HCT116 (cell line): Measurements from ENCODE around the gene POP7. TPM values are rescaled to one million over a fixed set of nuclear protein-coding genes. Genes with fewer than 3 reads are reported as not detected.

Experiments used
- ATAC-seq: fragments of 200-7000 bp; cut with Tn5 transposase; 2 replicates; pipeline ENCODE4 v1.9.1; 2020; ENCODE audit warnings: mild to moderate bottlenecking, moderate library complexity
- BruUV-seq: library from RNA; stranded (reverse); fragments of 400-500 nt; replicated peaks from 2 replicates; lab custom pipeline; 2021; lab: Mats Ljungman, UMichigan
- CTCF ChIA-PET: fragments of 300-600 bp; sonication (Branson Sonifier 250); formaldehyde crosslinking; loops from one replicate; lab custom pipeline; 2021; ENCODE audit warnings: antibody characterized with exemption; lab: Charles Lee
- POLR2A ChIA-PET: fragments of 300-600, 350-600 bp; sonication (Branson Sonifier 250); formaldehyde crosslinking; loops from one replicate; lab custom pipeline; 2021; ENCODE audit warnings: antibody characterized with exemption; lab: Charles Lee
- RAD21 ChIA-PET, 2 experiments: fragments of 300-600 bp; sonication (Branson Sonifier 250); formaldehyde crosslinking; loops; one replicate each; lab custom pipeline; 2023; ENCODE audit warnings: low total read pairs in 2 of 2; ENCODE audit not compliant: uncharacterized antibody in 2 of 2, unreplicated experiment in 2 of 2, low non-redundant PET in 1 of 2; lab: Charles Lee
- DNase-seq: peaks from one replicate; pipeline ENCODE4 v3.0.0-alpha.2; 2010; ENCODE audit warnings: low read depth, low spot score
- H2AFZ ChIP-seq: fragments of 200-600 bp; shearing (Covaris generic), sonication (generic); 2 replicates; pipeline ENCODE4 v1.6.1; 2017; ENCODE audit warnings: low read depth, mixed run types, mixed read lengths, antibody characterized with exemption, low read length; ENCODE audit not compliant: poor library complexity, severe bottlenecking
- H3K27ac ChIP-seq: 2 replicates; pipeline ENCODE4 v1.5.1; 2012; ENCODE audit warnings: low read depth, low read length
- H3K27me3 ChIP-seq: fragments of 200-600 bp; sonication (generic); 2 replicates; pipeline ENCODE4 v1.6.1; 2016; ENCODE audit warnings: mixed run types, low read length, mixed read lengths; ENCODE audit not compliant: insufficient read depth
- H3K36me3 ChIP-seq, 2 experiments: fragments of 200-500 bp in 1 of 2; fragments of 200-600 bp in 1 of 2; sonication (Bioruptor generic) in 1 of 2; sonication (generic) in 1 of 2; 2 replicates each; pipeline versions ENCODE4 v1.5.1 to v1.6.1; 2014 to 2016; ENCODE audit warnings: low read length in 2 of 2, inconsistent platforms in 1 of 2, mixed read lengths in 1 of 2, mixed run types in 1 of 2; ENCODE audit not compliant: insufficient read depth in 2 of 2, control insufficient read depth in 1 of 2
- H3K4me1 ChIP-seq, 2 experiments: fragments of 200-600 bp in 1 of 2; sonication (generic) in 1 of 2; 2 replicates each; pipeline versions ENCODE4 v1.5.1 to v1.6.1; 2012 to 2017; ENCODE audit warnings: low read length in 2 of 2, inconsistent platforms in 1 of 2, mild to moderate bottlenecking in 1 of 2, mixed read lengths in 1 of 2, mixed run types in 1 of 2, moderate library complexity in 1 of 2; ENCODE audit not compliant: insufficient read depth in 2 of 2, control insufficient read depth in 1 of 2
- H3K4me2 ChIP-seq: fragments of 200-600 bp; sonication (generic); 2 replicates; pipeline ENCODE4 v1.6.1; 2017; ENCODE audit warnings: mixed run types, low read length, mixed read lengths
- H3K4me3 ChIP-seq, 2 experiments: fragments of 200-600 bp in 1 of 2; sonication (generic) in 1 of 2; replicated peaks in 1 of 2; 2 replicates each; pipeline ENCODE4 v1.5.1; 2011 to 2016; ENCODE audit warnings: low read length in 2 of 2, control low read depth in 1 of 2, low read depth in 1 of 2, mild to moderate bottlenecking in 1 of 2, mixed read lengths in 1 of 2, mixed run types in 1 of 2
- H3K79me2 ChIP-seq: fragments of 200-600 bp; sonication (generic); 2 replicates; pipeline ENCODE4 v1.6.1; 2017; ENCODE audit warnings: mild to moderate bottlenecking, mixed run types, low read length, moderate library complexity, mixed read lengths; ENCODE audit not compliant: insufficient read depth
- H3K9ac ChIP-seq: fragments of 200-600 bp; sonication (generic); 2 replicates; pipeline ENCODE4 v1.6.1; 2016; ENCODE audit warnings: low read length, mixed read lengths
- H3K9me2 ChIP-seq: fragments of 200-600 bp; sonication (generic), shearing (Covaris generic); 2 replicates; pipeline ENCODE4 v1.6.1; 2017; ENCODE audit warnings: mixed run types, mild to moderate bottlenecking, moderate library complexity; ENCODE audit not compliant: insufficient read depth
- H3K9me3 ChIP-seq, 2 experiments: fragments of 200-500 bp in 1 of 2; fragments of 200-600 bp in 1 of 2; sonication (Bioruptor generic) in 1 of 2; sonication (generic) in 1 of 2; 2 replicates each; pipeline ENCODE4 v1.6.1; 2014 to 2017; ENCODE audit warnings: low read length in 2 of 2, mixed read lengths in 2 of 2, inconsistent platforms in 1 of 2, low read depth in 1 of 2, mild to moderate bottlenecking in 1 of 2, mixed run types in 1 of 2, moderate library complexity in 1 of 2; ENCODE audit not compliant: control insufficient read depth in 1 of 2, insufficient read depth in 1 of 2
- H4K20me1 ChIP-seq: fragments of 200-600 bp; sonication (generic), shearing (Covaris generic); 2 replicates; pipeline ENCODE4 v1.6.1; 2017; ENCODE audit warnings: mixed run types, mild to moderate bottlenecking, moderate library complexity; ENCODE audit not compliant: insufficient read depth
- ATF3 ChIP-seq: IDR thresholded peaks from 2 replicates; pipeline ENCODE4 v1.6.1; 2012
- CBX3 ChIP-seq: IDR thresholded peaks from 2 replicates; pipeline ENCODE4 v1.6.1; 2012; ENCODE audit warnings: low read depth
- CTCF ChIP-seq, 3 experiments: fragments of 200-600 bp in 1 of 3; sonication (generic) in 1 of 3; IDR thresholded peaks in 2 of 3; conservative IDR thresholded peaks in 1 of 3; 2 replicates each; pipeline ENCODE4 v1.5.1; 2012 to 2017; ENCODE audit warnings: low read depth in 2 of 3, low read length in 2 of 3, antibody characterized with exemption in 1 of 3, borderline replicate concordance in 1 of 3, control low read depth in 1 of 3, mild to moderate bottlenecking in 1 of 3, mixed read lengths in 1 of 3, mixed run types in 1 of 3, moderate library complexity in 1 of 3; ENCODE audit not compliant: insufficient read depth in 1 of 3
- ELF1 ChIP-seq: IDR thresholded peaks from 2 replicates; pipeline ENCODE4 v1.6.1; 2012; ENCODE audit warnings: low read depth, borderline replicate concordance
- FOSL1 ChIP-seq: IDR thresholded peaks from 2 replicates; pipeline ENCODE4 v1.6.1; 2012; ENCODE audit warnings: low read depth
- MAX ChIP-seq: IDR thresholded peaks from 2 replicates; pipeline ENCODE4 v1.6.1; 2012
- RAD21 ChIP-seq: IDR thresholded peaks from 2 replicates; pipeline ENCODE4 v1.6.1; 2012; ENCODE audit warnings: low read depth, mild to moderate bottlenecking
- SIN3A ChIP-seq: IDR thresholded peaks from 2 replicates; pipeline ENCODE4 v1.6.1; 2012; ENCODE audit warnings: low read depth
- SP1 ChIP-seq: IDR thresholded peaks from 2 replicates; pipeline ENCODE4 v1.6.1; 2012; ENCODE audit warnings: low read depth
- SRF ChIP-seq: IDR thresholded peaks from 2 replicates; pipeline ENCODE4 v1.6.1; 2012; ENCODE audit warnings: low read depth
- TCF7L2 ChIP-seq: IDR thresholded peaks from 2 replicates; pipeline ENCODE4 v1.7.0; 2011; ENCODE audit warnings: borderline replicate concordance, inconsistent platforms; ENCODE audit not compliant: insufficient read depth, insufficient read length; ENCODE audit errors: extremely low read depth
- ZBTB33 ChIP-seq: IDR thresholded peaks from 2 replicates; pipeline ENCODE4 v1.6.1; 2011; ENCODE audit warnings: mild to moderate bottlenecking, low read length, moderate library complexity; ENCODE audit not compliant: insufficient replicate concordance; ENCODE audit errors: extremely low read depth
- ZFX ChIP-seq: fragments of 450-650 bp; IDR thresholded peaks from 2 replicates; pipeline ENCODE4 v1.6.1; 2017
- ZNF274 ChIP-seq: fragments of 200-500 bp; sonication (Bioruptor generic); IDR thresholded peaks from 2 replicates; pipeline ENCODE4 v1.6.1; 2014; ENCODE audit warnings: mild to moderate bottlenecking, low read depth, low read length, inconsistent platforms
- intact Hi-C: fragments of 100-400 bp; cut with micrococcal nuclease; formaldehyde crosslinking; loops from 2 replicates; pipeline ENCODE4 v1.10.0; 2022
- total RNA-seq: library from RNA; stranded (reverse); gene quantifications from one replicate; pipeline ENCODE4 v1.2.1, GENCODE V29; 2021; ENCODE audit not compliant: unreplicated experiment

The POP7 gene
- total RNA-seq, 1 experiment from 2014 or later = 67.5 TPM

- no peak overlapping the region for H3K9ac ChIP-seq
- BruUV-seq = no TSS peak
- H3K27ac ChIP-seq = no peak overlapping the region
- ChIA-PET CTCF (interaction anchor here (0.9 kb wide), 1 partner anchor 13 kb away, joined by 3 read pairs; no protein-coding TSS in a partner anchor), POLR2A (no interaction called here), RAD21 (no interaction called here)
- no peaks in the 10 kb centered on the region for H3K9me2 ChIP-seq
- H3K36me3 ChIP-seq = no peaks in the 10 kb centered on the region
- no peak for ATAC-seq
- peaks cover 7 to 12% of the 10 kb centered on the region in 2 experiments; a peak in 3 of 4 replicates for H3K4me1 ChIP-seq
- H3K79me2 ChIP-seq = no peaks in the 10 kb centered on the region
- TF ChIP-seq ZBTB33 (no peak), CTCF (IDR thresholded peaks at IDR 0.05 in 2 of 3, conservative IDR thresholded peaks at IDR 0.05 in 1 of 3; ENCODE audit: borderline replicate concordance in 1 of 3, insufficient read depth in 1 of 3, low read depth in 2 of 3, low read length in 2 of 3) (no peak), ELF1 (no peak), ZNF274 (no peak), FOSL1 (no peak), MAX (no peak), ZFX (no peak), TCF7L2 (no peak), CBX3 (no peak), SRF (no peak), RAD21 (no peak), SP1 (no peak), ATF3 (no peak), SIN3A (no peak)
- no peaks in the 10 kb centered on the region for H3K27me3 ChIP-seq
- H4K20me1 ChIP-seq = no peaks in the 10 kb centered on the region
- H2AFZ ChIP-seq = no peak overlapping the region
- no peaks in the 10 kb centered on the region for H3K9me3 ChIP-seq
- DNase-seq = no peak
- H3K4me3 ChIP-seq = no peak overlapping the region
- H3K4me2 ChIP-seq = no peak overlapping the region
- intact Hi-C loops = no loop called here
Measured at GRCh38 chr7:100730136-100730800, 24.3 kb downstream of the POP7 start.
